Activated T-helper 1 cell treated with anti-CD3 and anti-CD28 coated beads, Interleukin-12 subunit alpha, Interleukin-12 subunit beta, Interleukin-2, Interleukin-4 antibody, amounts not matched to agents 30 ng/mL and 10 ng/mL and 1 ng/mL, durations not matched to agents 14 hours and 24 hours and 36 hours (primary cell): ENCODE results near the gene COIL. TPM values are rescaled to one million over a fixed set of nuclear protein-coding genes. Genes with fewer than 3 reads are reported as not detected.

Experiments
- DNase-seq: peaks from one replicate; pipeline ENCODE4 v3.0.0; 2021; ENCODE audit warnings: low spot score
- H3K27ac Mint-ChIP-seq: one replicate; pipeline ENCODE4 v1.8.0; 2021; ENCODE audit warnings: mild to moderate bottlenecking, mixed read lengths
- H3K27me3 Mint-ChIP-seq: one replicate; pipeline ENCODE4 v1.8.0; 2022; ENCODE audit warnings: mild to moderate bottlenecking, moderate library complexity, mixed read lengths; ENCODE audit not compliant: insufficient read depth
- H3K36me3 Mint-ChIP-seq: one replicate; pipeline ENCODE4 v1.8.0; 2021; ENCODE audit warnings: low read depth, mixed read lengths
- H3K4me1 Mint-ChIP-seq: one replicate; pipeline ENCODE4 v1.8.0; 2021; ENCODE audit warnings: low read depth, mixed read lengths
- H3K4me3 Mint-ChIP-seq: one replicate; pipeline ENCODE4 v1.8.0; 2021; ENCODE audit warnings: mild to moderate bottlenecking, moderate library complexity, mixed read lengths
- H3K9me3 Mint-ChIP-seq: one replicate; pipeline ENCODE4 v1.8.0; 2021; ENCODE audit warnings: mixed read lengths
- intact Hi-C: fragments of 100-400 bp; cut with micrococcal nuclease; formaldehyde crosslinking; loops from one replicate; pipeline ENCODE4 v1.15.1; 2024
- total RNA-seq: library from RNA; stranded (reverse); gene quantifications from 2 replicates; pipeline ENCODE4 v1.2.3, GENCODE V29; 2022

Gene COIL
- total RNA-seq, 1 donor from 2014 or later: 21.0 TPM

DNA sequence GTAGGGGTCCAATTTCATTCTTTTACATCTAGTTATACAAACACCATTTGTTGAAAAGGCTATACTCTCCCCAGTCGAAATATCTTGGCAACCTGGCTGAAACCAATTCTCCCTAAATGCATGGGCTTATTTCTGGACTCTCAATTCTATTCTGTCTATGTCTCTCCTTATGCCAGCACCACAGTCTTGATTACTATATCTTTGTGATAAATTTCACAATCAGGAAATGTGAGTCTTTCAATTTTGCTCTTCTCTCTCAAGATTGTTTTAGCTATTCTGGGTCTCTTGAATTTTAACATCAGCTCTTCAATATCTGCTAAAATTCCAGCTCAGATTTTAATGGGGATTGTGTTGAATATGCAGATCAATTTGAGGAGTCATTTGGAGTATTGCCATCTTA lies 41.1 kb downstream of the COIL start:
- Mint-ChIP-seq H3K4me3 (no peak overlapping the region), H3K27me3 (peaks cover 3% of the 10 kb centered on the region), H3K36me3 (peaks cover 2% of the 10 kb centered on the region), H3K9me3 (peaks cover 23% of the 10 kb centered on the region), H3K27ac (no peak overlapping the region), H3K4me1 (peaks cover 40% of the 10 kb centered on the region)
- no peak for DNase-seq
- intact Hi-C loops: loop anchor here (1.0 kb wide), 1 partner anchor 18 kb away; no protein-coding TSS in a partner anchor

DNA sequence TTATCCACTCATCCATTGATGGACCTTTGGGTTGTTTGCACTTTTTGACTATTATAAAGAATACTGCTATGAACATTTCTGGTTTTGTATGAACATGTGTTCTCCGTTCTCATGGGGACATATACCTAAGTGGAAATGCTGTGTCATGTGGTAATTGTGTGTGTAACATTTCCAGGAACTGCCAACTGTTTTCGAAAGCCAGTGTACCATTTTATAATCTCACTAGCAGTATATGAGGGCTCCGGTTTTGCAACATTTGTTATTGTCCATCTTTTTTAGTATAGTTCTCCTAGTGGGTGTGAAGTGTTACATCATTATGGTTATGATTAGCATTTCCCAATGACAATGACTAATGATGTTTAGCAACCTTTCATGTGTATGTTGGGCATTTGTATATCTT lies 41.9 kb downstream of the COIL start:
- no peak overlapping the region for H3K4me3 Mint-ChIP-seq

DNA sequence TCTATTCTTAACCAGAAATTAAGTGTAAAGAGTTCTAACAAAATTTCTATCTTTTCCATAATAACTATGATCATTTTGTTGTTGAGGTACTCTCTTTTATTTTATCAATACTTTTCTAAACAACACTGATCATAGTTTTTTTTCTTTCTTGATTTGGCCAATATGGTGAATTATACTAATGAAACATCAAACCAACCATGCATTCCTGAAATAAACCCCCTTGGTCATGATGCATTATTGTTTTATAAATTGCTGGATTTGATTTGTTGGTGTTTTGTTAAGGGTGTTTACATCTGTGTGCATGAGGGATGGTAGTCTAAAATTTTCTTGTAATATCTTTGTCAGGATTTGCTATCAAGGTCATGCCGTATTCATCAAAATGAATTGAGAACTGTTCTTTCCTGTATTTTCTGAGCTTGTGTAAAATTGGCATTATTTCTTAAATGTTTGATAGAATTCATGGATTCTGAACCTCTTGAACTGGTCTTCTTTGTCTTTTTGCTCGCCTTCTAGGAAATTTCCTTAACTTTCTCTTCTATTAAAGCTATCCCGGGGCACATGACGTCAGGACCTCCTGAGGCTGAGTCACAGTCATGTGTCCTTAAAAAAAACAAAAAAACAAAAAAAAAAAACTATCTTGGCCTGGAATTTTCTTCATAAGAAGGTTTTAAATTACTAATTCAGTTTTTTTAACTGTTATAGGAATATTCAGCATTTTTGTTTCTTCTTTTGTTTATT lies 43.1 kb downstream of the COIL start:
- no peak for DNase-seq
- Mint-ChIP-seq H3K27me3 (peaks cover 5% of the 10 kb centered on the region), H3K4me3 (no peak overlapping the region), H3K4me1 (peaks cover 44% of the 10 kb centered on the region), H3K36me3 (peaks cover 4% of the 10 kb centered on the region), H3K9me3 (peaks cover 23% of the 10 kb centered on the region), H3K27ac (peak overlapping the region; percentile 38)
- intact Hi-C loops: no loop called here

More for the DNA sequence above, 41.9 kb downstream of the COIL start:
- peaks cover 44% of the 10 kb centered on the region for H3K4me1 Mint-ChIP-seq
- H3K9me3 Mint-ChIP-seq: peaks cover 23% of the 10 kb centered on the region
- H3K36me3 Mint-ChIP-seq: peaks cover 4% of the 10 kb centered on the region
- peak overlapping the region; percentile 25 for H3K27ac Mint-ChIP-seq
- DNase-seq: no peak
- H3K27me3 Mint-ChIP-seq: peaks cover 5% of the 10 kb centered on the region
- intact Hi-C loops: loop anchor here (1.0 kb wide), 1 partner anchor 18 kb away; no protein-coding TSS in a partner anchor

DNA sequence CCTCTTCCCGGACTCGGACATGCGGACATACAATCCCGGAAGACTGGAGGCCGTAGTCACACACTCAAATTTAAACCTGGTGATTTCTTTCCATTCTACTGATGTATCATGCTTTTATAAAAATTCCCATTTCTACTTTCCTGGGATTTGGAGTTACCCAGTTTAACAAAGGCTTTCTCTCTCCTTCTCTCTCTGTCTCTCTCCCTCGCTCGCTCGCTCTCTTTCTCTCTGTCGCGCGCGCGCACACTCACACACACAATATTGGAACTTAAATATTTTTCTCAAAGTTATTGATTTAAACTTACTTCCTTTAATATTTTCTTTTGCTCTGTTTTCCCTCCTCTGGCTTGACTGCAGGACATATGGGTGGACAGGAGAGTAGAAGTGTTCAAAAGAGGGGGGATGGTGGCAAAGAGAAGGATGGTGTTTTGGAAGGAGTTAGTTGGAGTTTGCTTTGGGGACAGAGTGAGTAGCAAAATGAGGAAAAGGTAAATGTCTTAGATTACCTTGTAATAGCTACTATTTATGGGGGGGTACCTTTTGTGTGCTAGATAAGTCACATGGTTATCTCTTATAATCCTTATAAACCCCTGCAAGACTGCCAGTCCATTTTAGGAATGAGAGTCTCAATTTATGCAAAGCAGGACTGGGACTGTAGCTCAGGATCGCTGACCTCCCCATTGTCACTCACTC lies 46.1 kb downstream of the COIL start:
- intact Hi-C loops: loop anchor here (1.0 to 5.0 kb wide), 5 partner anchors 26 to 1093 kb away; partner anchors contain the start of genes AKAP1, C17orf67, COIL and SRSF1

DNA sequence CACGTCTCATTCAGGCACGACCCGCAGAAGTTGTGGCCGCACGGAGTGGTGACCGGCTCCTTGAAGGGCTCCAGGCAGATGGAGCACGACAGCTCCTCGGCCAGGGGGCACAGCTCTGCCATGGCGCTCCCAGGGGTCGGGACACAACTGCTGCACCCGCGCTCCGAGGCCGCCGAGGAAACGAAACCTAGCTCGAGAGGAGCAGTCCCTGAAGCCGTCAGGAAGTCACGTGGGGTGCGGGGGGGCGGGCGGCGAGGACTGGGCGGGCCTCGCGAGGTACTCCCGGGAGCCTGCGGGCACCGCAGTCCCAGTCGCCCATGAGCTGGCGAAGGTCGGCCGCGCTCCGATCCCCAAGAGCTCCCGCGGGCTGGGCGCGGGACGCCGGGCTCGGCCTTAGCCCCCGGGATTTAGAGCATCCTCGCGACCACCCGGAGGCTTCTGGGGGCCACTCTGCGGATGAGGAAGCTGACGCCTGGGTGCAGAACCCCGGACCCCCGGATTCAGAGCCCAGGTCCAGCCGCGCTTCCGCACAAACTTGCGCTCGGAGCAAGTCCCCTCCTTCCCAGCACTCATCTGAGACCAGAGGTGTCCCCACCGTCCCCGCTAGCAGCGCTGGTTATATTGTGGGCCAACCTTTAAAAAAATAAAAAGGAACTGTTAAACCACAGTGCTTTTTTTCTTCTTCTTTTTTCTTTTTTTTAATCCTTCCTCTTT lies 46.8 kb downstream of the COIL start, which contains the start of gene TRIM25:
TRIM25 (minus strand) TSS at position 183 of the 714 bp plus-strand sequence; CDS start at position 122, 61 bp downstream.
- H3K9me3 Mint-ChIP-seq: peaks cover 17% of the 10 kb centered on the region
- peak within 1 kb of the TSS; percentile 95 for H3K27ac Mint-ChIP-seq
- peak; percentile 76 for DNase-seq
- peaks cover 26% of the 10 kb centered on the region for H3K36me3 Mint-ChIP-seq
- peak within 1 kb of the TSS; percentile 93 for H3K4me3 Mint-ChIP-seq
- peaks cover 2% of the 10 kb centered on the region for H3K27me3 Mint-ChIP-seq
- peaks cover 65% of the 10 kb centered on the region for H3K4me1 Mint-ChIP-seq
- intact Hi-C loops: loop anchor here (1.0 to 5.0 kb wide), 5 partner anchors 26 to 1093 kb away; partner anchors contain the start of genes AKAP1, C17orf67, COIL and SRSF1

More for the DNA sequence above, 46.1 kb downstream of the COIL start:
- H3K4me3 Mint-ChIP-seq: peak overlapping the region; percentile 93
- peaks cover 21% of the 10 kb centered on the region for H3K9me3 Mint-ChIP-seq
- H3K27ac Mint-ChIP-seq: peak overlapping the region; percentile 95
- H3K4me1 Mint-ChIP-seq: peaks cover 65% of the 10 kb centered on the region
- peaks cover 2% of the 10 kb centered on the region for H3K27me3 Mint-ChIP-seq
- peaks cover 26% of the 10 kb centered on the region for H3K36me3 Mint-ChIP-seq
- DNase-seq: no peak

DNA sequence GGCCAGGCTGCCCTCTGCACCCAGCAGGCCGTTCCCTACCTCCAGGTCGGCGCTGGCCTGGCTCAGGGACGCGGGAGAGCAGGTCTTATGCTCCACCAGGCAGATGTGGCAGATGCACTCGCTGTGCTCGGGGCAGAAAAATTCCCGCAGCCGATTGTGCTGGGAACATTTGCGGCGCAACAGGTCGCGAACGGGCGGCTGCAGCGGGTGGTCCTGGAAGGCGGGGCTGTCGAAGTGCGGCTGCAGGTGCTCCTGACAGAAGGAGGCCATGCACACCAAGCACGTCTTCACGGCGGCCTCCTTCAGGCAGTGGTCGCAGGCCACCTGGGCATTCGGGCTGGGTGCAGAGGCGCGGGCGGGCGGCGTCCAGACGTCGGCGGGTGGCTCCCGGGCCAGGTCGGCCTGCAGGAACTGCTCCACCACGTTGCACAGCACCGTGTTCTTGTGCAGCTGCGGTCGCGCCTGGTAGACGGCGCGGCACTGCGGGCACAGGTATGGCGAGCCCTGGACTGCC lies 47.4 kb downstream of the COIL start:
- Mint-ChIP-seq H3K4me3 (peak overlapping the region; percentile 93), H3K4me1 (peaks cover 66% of the 10 kb centered on the region), H3K9me3 (peaks cover 12% of the 10 kb centered on the region), H3K36me3 (peaks cover 33% of the 10 kb centered on the region), H3K27ac (peak overlapping the region; percentile 89), H3K27me3 (peaks cover 2% of the 10 kb centered on the region)
- intact Hi-C loops: loop anchor here (5.0 kb wide), 1 partner anchor 1094 kb away; the partner anchor contains the start of gene SRSF1
- no peak for DNase-seq

DNA sequence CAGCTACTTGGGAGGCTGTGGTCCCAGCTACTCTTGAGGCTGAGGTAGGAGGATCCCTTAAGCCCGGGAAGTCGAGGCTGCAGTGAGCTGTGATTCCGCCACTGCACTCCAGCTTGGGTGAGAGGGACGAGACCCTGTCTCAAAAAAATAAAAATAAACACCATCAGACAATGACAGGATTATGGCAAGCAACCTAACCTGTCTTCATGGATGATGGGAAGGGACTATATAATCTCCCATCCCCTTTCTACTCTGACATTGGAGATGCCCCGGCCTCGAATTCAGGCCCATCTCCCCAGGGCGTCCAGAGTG lies 47.9 kb downstream of the COIL start:
- Mint-ChIP-seq H3K27me3 (peaks cover 2% of the 10 kb centered on the region), H3K4me3 (peak overlapping the region; percentile 93), H3K9me3 (peaks cover 9% of the 10 kb centered on the region), H3K4me1 (peaks cover 71% of the 10 kb centered on the region), H3K27ac (peak overlapping the region; percentile 89), H3K36me3 (peaks cover 37% of the 10 kb centered on the region)
- no peak for DNase-seq
- intact Hi-C loops: loop anchor here (5.0 kb wide), 1 partner anchor 1094 kb away; the partner anchor contains the start of gene SRSF1

DNA sequence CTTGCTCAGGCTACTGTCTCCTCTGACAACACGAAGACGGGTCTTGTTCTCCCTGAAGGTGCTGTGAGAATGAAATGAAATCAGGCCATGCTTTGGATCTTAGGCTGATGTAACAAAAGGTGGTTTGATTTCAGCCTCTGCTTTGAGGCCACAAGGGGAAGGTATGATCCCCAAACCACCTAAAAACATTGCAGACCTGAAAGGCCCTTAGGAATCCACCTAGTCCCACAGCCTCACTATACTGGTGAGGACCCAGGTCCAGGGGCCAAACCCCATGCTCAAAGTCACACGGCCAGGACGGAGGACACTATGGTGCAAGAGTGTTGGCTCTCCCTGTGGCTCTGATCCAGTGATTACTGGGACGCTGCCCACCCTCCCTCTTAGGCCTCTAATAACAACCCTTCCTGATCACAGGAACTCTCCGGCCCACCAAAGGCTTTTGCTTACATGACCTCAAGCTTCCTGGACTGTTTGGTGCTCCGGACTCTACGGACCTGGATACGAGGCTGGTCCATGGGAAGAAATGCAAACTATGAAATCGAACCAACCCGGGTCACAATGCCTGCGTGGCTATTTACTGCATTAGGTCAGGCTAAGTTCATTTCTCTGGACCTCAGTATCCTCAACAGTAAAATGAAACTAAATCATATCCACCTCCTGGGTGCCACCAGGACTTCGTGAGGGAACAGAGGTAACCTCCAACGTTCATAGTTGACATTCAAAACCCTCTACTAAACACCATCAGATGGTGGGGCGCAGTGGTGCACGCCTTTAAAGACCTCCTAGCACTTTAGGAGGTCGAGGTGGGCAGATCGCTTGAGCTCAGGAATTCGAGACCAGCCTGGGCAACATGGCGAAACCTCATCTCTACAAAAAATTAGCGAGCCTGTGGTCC lies 48.5 kb downstream of the COIL start:
- peaks cover 41% of the 10 kb centered on the region for H3K36me3 Mint-ChIP-seq
- H3K4me1 Mint-ChIP-seq: peaks cover 76% of the 10 kb centered on the region
- peak overlapping the region; percentile 93 for H3K4me3 Mint-ChIP-seq
- peaks cover 2% of the 10 kb centered on the region for H3K27me3 Mint-ChIP-seq
- intact Hi-C loops: loop anchor here (5.0 kb wide), 1 partner anchor 1095 kb away; the partner anchor contains the start of gene SRSF1
- H3K9me3 Mint-ChIP-seq: peaks cover 3% of the 10 kb centered on the region
- peak overlapping the region; percentile 89 for H3K27ac Mint-ChIP-seq
- no peak for DNase-seq

DNA sequence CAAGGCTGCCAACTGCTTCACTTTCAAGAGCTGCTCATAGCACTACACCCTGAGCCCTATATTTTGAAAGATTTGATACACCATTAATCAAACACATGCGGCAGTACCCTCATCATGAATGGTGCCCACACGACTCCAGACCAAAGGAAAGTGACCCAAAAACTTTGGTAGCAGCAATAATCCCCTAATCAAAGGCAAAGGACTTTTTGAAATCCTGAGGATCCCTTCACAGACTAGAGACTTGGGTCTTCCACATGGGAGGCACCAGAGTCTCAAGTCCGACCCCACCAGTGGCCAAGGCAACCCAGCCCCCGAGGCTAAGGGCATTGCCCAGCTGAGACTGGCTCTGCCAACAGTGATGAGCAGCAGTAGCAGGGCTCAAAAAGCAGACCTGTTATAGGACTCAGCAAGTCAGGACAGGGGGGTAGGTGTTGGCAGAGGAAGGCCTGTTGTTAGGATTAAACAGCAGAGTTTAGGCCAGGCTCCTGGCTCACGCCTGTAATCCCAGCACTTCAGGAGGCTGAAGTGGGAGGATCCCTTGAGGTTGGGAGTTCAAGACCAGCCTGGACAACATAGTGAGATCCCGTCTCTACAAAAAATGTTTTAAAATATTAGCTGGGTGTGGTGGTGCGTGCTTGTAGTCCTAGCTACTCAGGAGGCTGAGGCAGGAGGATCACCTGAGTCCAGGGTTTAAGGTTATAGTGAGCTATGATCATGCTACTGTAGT lies 50.2 kb downstream of the COIL start:
- DNase-seq: no peak
- intact Hi-C loops: loop anchor here (5.0 kb wide), 1 partner anchor 1097 kb away; the partner anchor contains the start of gene SRSF1
- Mint-ChIP-seq H3K27me3 (peaks cover 2% of the 10 kb centered on the region), H3K9me3 (no peaks in the 10 kb centered on the region), H3K27ac (peak overlapping the region; percentile 52), H3K4me3 (peak overlapping the region; percentile 93), H3K4me1 (peaks cover 73% of the 10 kb centered on the region), H3K36me3 (peaks cover 54% of the 10 kb centered on the region)

DNA sequence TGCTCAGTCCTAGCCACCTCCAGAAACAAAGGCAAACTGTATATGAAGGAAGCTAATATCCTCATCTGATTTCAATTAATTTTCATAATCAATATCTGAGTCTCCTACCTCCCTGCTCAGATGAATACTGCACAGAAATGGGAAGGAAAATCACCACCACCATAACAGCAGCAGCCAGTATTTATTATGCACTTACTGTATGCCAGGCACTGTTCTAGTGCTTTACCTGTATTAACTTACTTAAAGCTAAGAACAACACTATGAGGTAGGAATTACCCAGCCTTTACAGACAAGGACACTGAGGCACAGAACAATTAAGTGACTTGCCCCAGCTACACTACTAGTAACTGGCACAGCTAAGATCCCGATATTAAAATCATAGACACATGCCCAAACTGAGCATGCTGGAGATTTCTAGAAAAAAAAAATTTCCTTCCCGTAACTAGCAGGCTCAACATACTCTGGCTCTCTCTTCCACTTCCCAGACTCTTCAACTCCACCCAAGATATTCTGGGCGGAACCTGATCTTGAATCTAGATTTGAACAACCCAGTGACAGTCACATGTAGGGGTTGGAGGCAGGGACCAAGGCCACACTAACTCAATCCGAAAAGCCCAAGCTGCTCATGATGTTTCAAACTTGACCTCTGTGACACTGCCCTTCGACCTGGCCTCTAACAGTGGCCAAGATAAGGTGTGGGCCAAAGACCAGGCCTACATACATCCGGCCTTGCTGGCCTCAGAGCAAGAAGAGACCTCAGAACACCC lies 50.9 kb downstream of the COIL start:
- H3K4me1 Mint-ChIP-seq: peaks cover 67% of the 10 kb centered on the region

More for the DNA sequence above, 50.9 kb downstream of the COIL start:
- Mint-ChIP-seq H3K27me3 (peaks cover 2% of the 10 kb centered on the region), H3K9me3 (no peaks in the 10 kb centered on the region), H3K36me3 (peaks cover 53% of the 10 kb centered on the region), H3K27ac (peak overlapping the region; percentile 30), H3K4me3 (peak overlapping the region; percentile 93)
- intact Hi-C loops: loop anchor here (5.0 kb wide), 1 partner anchor 1097 kb away; the partner anchor contains the start of gene SRSF1
- no peak for DNase-seq
